GM18873 (cell line): Measurements from ENCODE around the gene ADAMTS16.

Experiments used
- ATAC-seq: cut with Tn5 transposase; IDR thresholded peaks from one replicate; pipeline ENCODE4 v1.9.1; 2021; ENCODE audit warnings: mild to moderate bottlenecking, moderate library complexity, moderate number of reproducible peaks; ENCODE audit not compliant: unreplicated experiment, low FRiP score

The ADAMTS16 gene

GRCh38 chr5:5367739-5368138 is 227.6 kb downstream of the ADAMTS16 start:
- ATAC-seq: no peak

- ATAC-seq: no peak
Observed at GRCh38 chr5:5369051-5369605, 229.0 kb downstream of the ADAMTS16 start.
